Testis (tissue), 2 donors: ENCODE measurements around the gene EWSR1.

Source experiments
- POLR2A ChIP-seq: fragments of 450-650 bp; IDR thresholded peaks from one replicate; pipeline ENCODE4 v1.6.1; 2017; ENCODE audit warnings: antibody characterized with exemption, mild to moderate bottlenecking, moderate library complexity
- TF ChIP-seq, protein P1 (sequence below), 3 experiments: fragments of 450-650 bp in 2 of 3; fragments of 200-600 bp in 1 of 3; sonication (generic) in 1 of 3; IDR thresholded peaks; one replicate each; pipeline ENCODE4 v1.5.1; 2016 to 2019; ENCODE audit warnings: antibody characterized with exemption in 3 of 3, mild to moderate bottlenecking in 2 of 3, moderate library complexity in 1 of 3

DNA sequence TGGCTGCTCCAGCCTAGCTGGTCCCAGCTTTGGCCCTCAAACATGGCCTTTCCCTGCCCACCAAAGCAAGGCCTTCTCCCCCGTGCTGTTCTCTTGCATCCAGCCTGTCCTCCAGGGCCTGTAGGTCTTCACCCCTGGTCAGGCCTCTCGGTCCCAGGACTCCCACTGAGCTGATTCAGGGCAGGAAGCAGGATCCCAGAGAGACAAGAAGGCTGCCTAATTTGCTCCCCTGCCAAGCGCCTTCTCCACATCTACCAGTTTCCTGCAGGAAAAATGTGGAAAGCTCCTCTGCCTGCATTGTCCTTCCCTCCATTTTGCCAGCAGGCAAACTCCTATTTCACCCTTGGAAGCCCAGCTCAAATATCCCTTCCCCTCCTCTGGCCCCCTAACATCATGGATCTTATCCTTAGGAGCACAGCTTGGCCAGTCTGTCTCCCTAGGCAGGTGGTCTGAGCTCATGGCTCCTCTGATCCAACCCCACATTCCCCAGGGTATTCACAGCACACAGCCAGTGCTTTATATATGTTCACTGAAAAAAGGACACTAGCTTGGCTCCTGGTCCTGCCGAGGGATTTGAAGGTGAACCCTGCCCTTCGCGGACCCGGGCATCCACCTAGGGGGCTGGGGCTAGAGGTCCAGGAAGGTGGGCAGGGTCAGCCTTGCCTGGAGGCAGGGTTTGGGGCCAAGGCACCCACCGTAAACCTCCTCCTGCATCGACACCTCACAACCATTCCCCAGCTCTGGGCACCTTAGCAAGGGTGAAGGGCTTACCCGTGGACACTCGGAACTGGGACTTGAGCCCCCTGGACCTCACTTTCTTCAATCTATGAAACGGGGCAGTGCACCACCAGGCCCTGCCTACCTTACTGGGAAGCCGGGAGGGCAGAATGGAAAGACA, 1.3 kb upstream of the EWSR1 start:
- TF ChIP-seq, protein P1, sequence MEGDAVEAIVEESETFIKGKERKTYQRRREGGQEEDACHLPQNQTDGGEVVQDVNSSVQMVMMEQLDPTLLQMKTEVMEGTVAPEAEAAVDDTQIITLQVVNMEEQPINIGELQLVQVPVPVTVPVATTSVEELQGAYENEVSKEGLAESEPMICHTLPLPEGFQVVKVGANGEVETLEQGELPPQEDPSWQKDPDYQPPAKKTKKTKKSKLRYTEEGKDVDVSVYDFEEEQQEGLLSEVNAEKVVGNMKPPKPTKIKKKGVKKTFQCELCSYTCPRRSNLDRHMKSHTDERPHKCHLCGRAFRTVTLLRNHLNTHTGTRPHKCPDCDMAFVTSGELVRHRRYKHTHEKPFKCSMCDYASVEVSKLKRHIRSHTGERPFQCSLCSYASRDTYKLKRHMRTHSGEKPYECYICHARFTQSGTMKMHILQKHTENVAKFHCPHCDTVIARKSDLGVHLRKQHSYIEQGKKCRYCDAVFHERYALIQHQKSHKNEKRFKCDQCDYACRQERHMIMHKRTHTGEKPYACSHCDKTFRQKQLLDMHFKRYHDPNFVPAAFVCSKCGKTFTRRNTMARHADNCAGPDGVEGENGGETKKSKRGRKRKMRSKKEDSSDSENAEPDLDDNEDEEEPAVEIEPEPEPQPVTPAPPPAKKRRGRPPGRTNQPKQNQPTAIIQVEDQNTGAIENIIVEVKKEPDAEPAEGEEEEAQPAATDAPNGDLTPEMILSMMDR (IDR thresholded peaks at IDR 0.05) = no peak
- no peak for TF ChIP-seq POLR2A
